Right cardiac atrium (tissue), 5 donors: ENCODE results near the gene TMEM218. TPM values are rescaled to one million over a fixed set of nuclear protein-coding genes. Genes with fewer than 3 reads are reported as not detected.
A peak's percentile ranks its signal among the peaks of the same experiment; 100 is the strongest.

Experiments
- ATAC-seq, 2 donors: fragments of 200-7000 bp; cut with Tn5 transposase; one replicate each; pipeline versions ENCODE4 v1.8.0 to v1.9.1; 2020; ENCODE audit warnings: moderate library complexity in 2 of 2, mild to moderate bottlenecking in 1 of 2
- DNase-seq, 3 donors: peaks; one replicate each; pipeline ENCODE4 v3.0.0-alpha.2; 2020
- H3K27ac ChIP-seq: one replicate; pipeline ENCODE4 v1.5.1; 2013; ENCODE audit warnings: mild to moderate bottlenecking, low read length, control low read depth, moderate library complexity
- H3K27me3 ChIP-seq: one replicate; pipeline ENCODE4 v1.6.1; 2013; ENCODE audit not compliant: control insufficient read depth, insufficient read depth
- H3K4me1 ChIP-seq: one replicate; pipeline ENCODE4 v1.6.1; 2013; ENCODE audit warnings: low read length; ENCODE audit not compliant: control insufficient read depth, insufficient read depth
- H3K4me3 ChIP-seq: one replicate; pipeline ENCODE4 v1.5.1; 2013; ENCODE audit warnings: low read length, control low read depth
- H3K9me3 ChIP-seq: one replicate; pipeline ENCODE4 v1.6.1; 2013; ENCODE audit warnings: low read length; ENCODE audit not compliant: control insufficient read depth
- WGBS: extraction: QIAGEN DNeasy Blood & Tissue Kit; methylation state at CpG from one replicate; pipeline ENCODE4 v1.1.7; 2013; 5-methylcytosine and 5-hydroxymethylcytosine counted together
- intact Hi-C, 4 donors: fragments of 100-400 bp; cut with DNase I; formaldehyde crosslinking; loops; one replicate each; pipeline versions ENCODE4 v1.11.0 to v1.14.0; 2022 to 2023
- polyA plus RNA-seq: library from polyadenylated mRNA; stranded (reverse); fragments of 200-250 nt; gene quantifications from one replicate; pipeline ENCODE4 v1.2.3, GENCODE V29; 2013
- total RNA-seq, 4 donors: library from RNA; stranded (reverse); fragmentation: NEBNext Ultra II Directional; extraction: Animal tissue kit (Norgen Biotek cat#: 25700); gene quantifications; one replicate each; pipeline ENCODE4 v1.2.1, GENCODE V29; 2021
- donor health status: healthy with polysubstance abuse.
- donor health status: DM: no; HTN: yes; CAD: no.
- donor health status: DM: no; HTN: no; CAD: no.
- donor health status: DM: no; HTN: yes; CAD: no; lungs with severe emphysema.
- donor health status: DM: yes; HTN: yes; CAD: no.

The TMEM218 gene
- total and polyA plus RNA-seq, 5 donors, result 11.1 to 14.1 (median 11.8) TPM

GRCh38 chr11:125074511-125075241 lies 36.8 kb downstream of the TMEM218 start:
- Histone ChIP-seq H3K9me3 (no peaks in the 10 kb centered on the region), H3K27me3 (no peaks in the 10 kb centered on the region), H3K4me1 (no peaks in the 10 kb centered on the region), H3K4me3 (no peak overlapping the region), H3K27ac (no peak overlapping the region)
- ATAC-seq (no peak), DNase-seq (no peak)
- intact Hi-C loops, result no loop called here
- 79% methylated on average over 11 of the region's 11 CpGs for WGBS

GRCh38 chr11:125073616-125074483 lies 37.6 kb downstream of the TMEM218 start:
- 81% methylated on average over 19 of the region's 19 CpGs for WGBS
- ATAC-seq, result no peak
- no peaks in the 10 kb centered on the region for H3K27me3 ChIP-seq
- H3K4me3 ChIP-seq, result no peak overlapping the region
- intact Hi-C loops, result no loop called here
- H3K9me3 ChIP-seq, result no peaks in the 10 kb centered on the region
- H3K4me1 ChIP-seq, result no peaks in the 10 kb centered on the region
- H3K27ac ChIP-seq, result no peak overlapping the region
- DNase-seq, result peak in 1 of 3 donors; percentile 22

GRCh38 chr11:125072961-125073590 lies 38.4 kb downstream of the TMEM218 start:
- no peak overlapping the region for H3K27ac ChIP-seq
- H3K9me3 ChIP-seq, result no peaks in the 10 kb centered on the region
- intact Hi-C loops, result no loop called here
- H3K27me3 ChIP-seq, result no peaks in the 10 kb centered on the region
- H3K4me3 ChIP-seq, result no peak overlapping the region
- WGBS, result 90% methylated on average over 12 of the region's 12 CpGs
- DNase-seq (peak in 1 of 3 donors; percentile 26), ATAC-seq (no peak)
- H3K4me1 ChIP-seq, result no peaks in the 10 kb centered on the region

GRCh38 chr11:125072218-125072960 lies 39.0 kb downstream of the TMEM218 start:
- DNase-seq (peak in 2 of 3 donors; percentile 24 to 66), ATAC-seq (peak in 1 of 2 donors; percentile 17)
- H3K9me3 ChIP-seq, result no peaks in the 10 kb centered on the region
- no peak overlapping the region for H3K4me3 ChIP-seq
- H3K27ac ChIP-seq, result no peak overlapping the region
- H3K27me3 ChIP-seq, result no peaks in the 10 kb centered on the region
- no peaks in the 10 kb centered on the region for H3K4me1 ChIP-seq
- intact Hi-C loops, result no loop called here
- 87% methylated on average over 12 of the region's 12 CpGs for WGBS

- peak in 1 of 3 donors; percentile 35 for DNase-seq
- no peaks in the 10 kb centered on the region for H3K4me1 ChIP-seq
- no peak overlapping the region for H3K27ac ChIP-seq
- no peak for ATAC-seq
- H3K9me3 ChIP-seq, result no peaks in the 10 kb centered on the region
- H3K27me3 ChIP-seq, result no peaks in the 10 kb centered on the region
- intact Hi-C loops, result no loop called here
- H3K4me3 ChIP-seq, result no peak overlapping the region
- 67% methylated on average over 6 of the region's 6 CpGs for WGBS
These were observed 39.6 kb downstream of the TMEM218 start for GRCh38 chr11:125071846-125072217.

GRCh38 chr11:125071435-125071834 lies 40.0 kb downstream of the TMEM218 start:
- Histone ChIP-seq H3K27ac (no peak overlapping the region), H3K9me3 (no peaks in the 10 kb centered on the region), H3K4me3 (no peak overlapping the region), H3K27me3 (no peaks in the 10 kb centered on the region), H3K4me1 (no peaks in the 10 kb centered on the region)
- WGBS, result 46% methylated on average over 5 of the region's 5 CpGs
- DNase-seq (peak in 1 of 3 donors; percentile 68), ATAC-seq (peak in 1 of 2 donors; percentile 19)
- intact Hi-C loops, result no loop called here

GRCh38 chr11:125070699-125071254 lies 40.6 kb downstream of the TMEM218 start:
- ATAC-seq (peak; percentile 87 to 96), DNase-seq (peak; percentile 76 to 88 (median 85))
- Histone ChIP-seq H3K4me3 (no peak overlapping the region), H3K9me3 (no peaks in the 10 kb centered on the region), H3K27ac (no peak overlapping the region), H3K4me1 (no peaks in the 10 kb centered on the region), H3K27me3 (no peaks in the 10 kb centered on the region)
- intact Hi-C loops, result no loop called here
- 52% methylated on average over 7 of the region's 7 CpGs for WGBS

- intact Hi-C loops, result no loop called here
- H3K4me3 ChIP-seq, result no peak overlapping the region
- WGBS, result 68% methylated on average over 5 of the region's 5 CpGs
- peak in 1 of 3 donors; percentile 13 for DNase-seq
- no peaks in the 10 kb centered on the region for H3K27me3 ChIP-seq
- ATAC-seq, result no peak
- H3K4me1 ChIP-seq, result no peaks in the 10 kb centered on the region
- no peaks in the 10 kb centered on the region for H3K9me3 ChIP-seq
- no peak overlapping the region for H3K27ac ChIP-seq
These were observed 41.6 kb downstream of the TMEM218 start for GRCh38 chr11:125069796-125070195.

- Histone ChIP-seq H3K27me3 (no peaks in the 10 kb centered on the region), H3K4me3 (no peak overlapping the region), H3K4me1 (no peaks in the 10 kb centered on the region), H3K27ac (no peak overlapping the region), H3K9me3 (no peaks in the 10 kb centered on the region)
- ATAC-seq (peak in 1 of 2 donors; percentile 78), DNase-seq (no peak)
- 80% methylated on average over 4 of the region's 4 CpGs for WGBS
- intact Hi-C loops, result no loop called here
These were observed 42.4 kb downstream of the TMEM218 start for GRCh38 chr11:125069008-125069407.

- DNase-seq (no peak), ATAC-seq (no peak)
- WGBS, result 91% methylated on average over 4 of the region's 4 CpGs
- H3K4me3 ChIP-seq, result no peak overlapping the region
- intact Hi-C loops, result no loop called here
- no peaks in the 10 kb centered on the region for H3K27me3 ChIP-seq
- no peak overlapping the region for H3K27ac ChIP-seq
- H3K9me3 ChIP-seq, result no peaks in the 10 kb centered on the region
- H3K4me1 ChIP-seq, result no peaks in the 10 kb centered on the region
These were observed 43.1 kb downstream of the TMEM218 start for GRCh38 chr11:125068368-125068767.
